Thoracic aorta (tissue), 2 donors: ENCODE measurements around the gene APLP1. TPM values are rescaled to one million over a fixed set of nuclear protein-coding genes. Genes with fewer than 3 reads are reported as not detected.

Source experiments
- ATAC-seq: fragments of 150-250 bp; one replicate; pipeline ENCODE4 v1.8.0; 2017; ENCODE audit warnings: low read depth; ENCODE audit not compliant: insufficient number of reproducible peaks, low FRiP score
- DNase-seq: peaks from one replicate; pipeline ENCODE4 v3.0.0-alpha.2; 2020; ENCODE audit warnings: low spot score
- H3K27ac ChIP-seq, 2 donors: fragments of 200-600 bp; sonication (generic); 1 replicate in 1 of 2; 2 replicates in 1 of 2; pipeline ENCODE4 v1.5.1; 2016; ENCODE audit warnings: mild to moderate bottlenecking in 2 of 2, moderate library complexity in 2 of 2
- H3K27me3 ChIP-seq: fragments of 200-600 bp; sonication (generic); replicated peaks from 2 replicates; pipeline ENCODE4 v1.6.0; 2016; ENCODE audit warnings: mild to moderate bottlenecking; ENCODE audit not compliant: insufficient read depth
- H3K36me3 ChIP-seq: fragments of 200-600 bp; sonication (generic); one replicate; pipeline ENCODE4 v1.5.1; 2016
- H3K4me1 ChIP-seq, 2 donors: fragments of 200-600 bp; sonication (generic); 1 replicate in 1 of 2; 2 replicates in 1 of 2; pipeline versions ENCODE4 v1.5.1 to v1.6.0; 2016; ENCODE audit warnings: low read depth in 2 of 2, mild to moderate bottlenecking in 1 of 2; ENCODE audit not compliant: control insufficient read depth in 1 of 2
- H3K4me3 ChIP-seq: fragments of 200-600 bp; sonication (generic); 2 replicates; pipeline ENCODE4 v1.5.1; 2016; ENCODE audit warnings: mild to moderate bottlenecking
- H3K9me3 ChIP-seq: fragments of 200-600 bp; sonication (generic); 2 replicates; pipeline ENCODE4 v1.5.1; 2016
- total RNA-seq, 2 donors: library from RNA; depleted of rRNA; stranded (reverse); fragments of >200 nt; gene quantifications; one replicate each; pipeline versions ENCODE4 v1.1.0 to v1.2.3, GENCODE V29; 2016
- TF ChIP-seq, protein P1 (sequence below): fragments of 200-600 bp; sonication (generic); IDR thresholded peaks from one replicate; pipeline ENCODE4 v1.5.1; 2019; ENCODE audit warnings: antibody characterized with exemption

APLP1 gene
- total RNA-seq, 2 donors from 2014 or later: 28.1 to 47.2 TPM

DNA sequence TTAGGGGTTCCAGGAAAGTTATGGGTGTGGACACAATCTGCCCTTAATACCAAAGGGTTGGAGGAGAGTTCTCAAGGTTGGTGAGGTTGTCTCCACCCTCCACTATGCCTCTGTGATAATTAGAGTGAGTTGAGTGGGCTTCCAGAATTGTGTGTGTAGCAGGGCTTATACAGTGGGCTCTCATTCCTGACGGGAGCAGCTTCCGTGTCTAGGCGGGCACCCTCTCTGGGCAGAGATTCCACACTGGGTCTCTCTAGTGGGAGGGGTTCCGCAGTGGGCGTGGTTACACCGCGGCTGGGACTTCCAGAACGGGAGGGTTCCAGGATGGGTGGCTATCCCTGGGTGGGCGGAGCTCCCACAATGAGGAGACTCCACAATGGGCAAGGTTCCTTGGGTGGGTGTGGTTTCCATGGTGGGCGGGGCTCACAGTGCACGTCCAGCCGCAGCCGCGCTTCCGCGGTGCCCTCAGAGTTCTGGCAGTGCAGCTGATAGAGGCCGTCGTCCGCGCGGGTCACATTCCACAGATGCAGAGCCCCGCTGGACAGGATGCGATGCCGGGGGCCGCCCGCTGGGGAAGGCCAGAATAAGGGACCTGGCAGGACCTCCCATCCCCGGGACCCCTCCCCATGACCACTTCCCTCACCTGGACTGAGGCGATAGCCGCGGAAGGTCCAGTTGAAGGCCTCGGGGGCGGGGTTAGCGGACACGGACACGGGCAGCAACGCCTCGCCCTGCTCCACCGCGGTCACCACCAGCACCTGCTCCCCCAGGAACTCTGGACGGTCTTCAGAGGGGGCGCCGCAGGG is 24.5 kb upstream of the APLP1 start:
- peaks cover 9% of the 10 kb centered on the region for H3K27me3 ChIP-seq
- ATAC-seq (no peak), DNase-seq (no peak)
- H3K4me1 ChIP-seq: peaks cover 3 to 8% of the 10 kb centered on the region in 2 donors
- no peaks in the 10 kb centered on the region for H3K36me3 ChIP-seq
- peaks cover 6% of the 10 kb centered on the region for H3K9me3 ChIP-seq
- TF ChIP-seq, protein P1, sequence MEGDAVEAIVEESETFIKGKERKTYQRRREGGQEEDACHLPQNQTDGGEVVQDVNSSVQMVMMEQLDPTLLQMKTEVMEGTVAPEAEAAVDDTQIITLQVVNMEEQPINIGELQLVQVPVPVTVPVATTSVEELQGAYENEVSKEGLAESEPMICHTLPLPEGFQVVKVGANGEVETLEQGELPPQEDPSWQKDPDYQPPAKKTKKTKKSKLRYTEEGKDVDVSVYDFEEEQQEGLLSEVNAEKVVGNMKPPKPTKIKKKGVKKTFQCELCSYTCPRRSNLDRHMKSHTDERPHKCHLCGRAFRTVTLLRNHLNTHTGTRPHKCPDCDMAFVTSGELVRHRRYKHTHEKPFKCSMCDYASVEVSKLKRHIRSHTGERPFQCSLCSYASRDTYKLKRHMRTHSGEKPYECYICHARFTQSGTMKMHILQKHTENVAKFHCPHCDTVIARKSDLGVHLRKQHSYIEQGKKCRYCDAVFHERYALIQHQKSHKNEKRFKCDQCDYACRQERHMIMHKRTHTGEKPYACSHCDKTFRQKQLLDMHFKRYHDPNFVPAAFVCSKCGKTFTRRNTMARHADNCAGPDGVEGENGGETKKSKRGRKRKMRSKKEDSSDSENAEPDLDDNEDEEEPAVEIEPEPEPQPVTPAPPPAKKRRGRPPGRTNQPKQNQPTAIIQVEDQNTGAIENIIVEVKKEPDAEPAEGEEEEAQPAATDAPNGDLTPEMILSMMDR: no peak
- H3K27ac ChIP-seq: no peak overlapping the region
- H3K4me3 ChIP-seq: no peak overlapping the region

DNA sequence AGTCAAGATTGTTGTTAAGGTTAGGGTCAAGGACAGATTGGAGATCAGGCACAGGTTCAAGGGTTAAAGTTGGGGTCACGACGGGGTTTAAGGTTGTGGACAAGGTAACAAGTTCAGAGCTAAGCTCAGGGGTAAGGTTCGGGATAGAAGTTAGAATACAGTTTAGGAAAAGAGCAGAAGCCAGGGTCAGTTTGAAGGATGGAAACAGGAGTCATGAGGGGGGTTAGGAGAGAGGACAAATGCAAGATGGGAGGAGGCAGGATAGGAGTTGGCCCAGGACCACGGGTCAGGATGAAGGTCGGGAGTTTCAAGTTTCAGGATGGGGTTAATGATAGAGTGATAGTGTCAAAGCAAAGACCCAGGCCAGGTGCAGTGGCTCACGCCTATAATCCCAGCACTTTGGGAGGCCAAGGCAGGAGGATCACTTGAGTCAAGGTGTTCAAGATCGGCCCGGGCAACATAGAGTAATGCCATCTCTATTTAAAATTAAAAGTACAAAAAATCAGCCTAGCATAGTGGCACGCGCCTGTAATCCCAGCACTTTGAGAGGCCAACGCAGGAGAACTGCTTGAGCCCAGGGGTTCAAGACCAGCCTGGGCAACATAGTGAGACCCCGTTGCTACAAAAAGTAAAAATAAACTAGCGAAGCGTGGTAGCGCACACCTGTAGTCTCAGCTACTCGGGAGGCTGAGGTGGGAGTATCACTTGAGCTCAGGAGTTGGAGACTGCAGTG is 23.7 kb upstream of the APLP1 start:
- TF ChIP-seq, protein P1: no peak
- ATAC-seq: no peak
- Histone ChIP-seq H3K27ac (no peak overlapping the region), H3K27me3 (peaks cover 9% of the 10 kb centered on the region), H3K9me3 (no peaks in the 10 kb centered on the region), H3K4me1 (peaks cover 3 to 8% of the 10 kb centered on the region in 2 donors), H3K4me3 (no peak overlapping the region), H3K36me3 (no peaks in the 10 kb centered on the region)
- no peak for DNase-seq

DNA sequence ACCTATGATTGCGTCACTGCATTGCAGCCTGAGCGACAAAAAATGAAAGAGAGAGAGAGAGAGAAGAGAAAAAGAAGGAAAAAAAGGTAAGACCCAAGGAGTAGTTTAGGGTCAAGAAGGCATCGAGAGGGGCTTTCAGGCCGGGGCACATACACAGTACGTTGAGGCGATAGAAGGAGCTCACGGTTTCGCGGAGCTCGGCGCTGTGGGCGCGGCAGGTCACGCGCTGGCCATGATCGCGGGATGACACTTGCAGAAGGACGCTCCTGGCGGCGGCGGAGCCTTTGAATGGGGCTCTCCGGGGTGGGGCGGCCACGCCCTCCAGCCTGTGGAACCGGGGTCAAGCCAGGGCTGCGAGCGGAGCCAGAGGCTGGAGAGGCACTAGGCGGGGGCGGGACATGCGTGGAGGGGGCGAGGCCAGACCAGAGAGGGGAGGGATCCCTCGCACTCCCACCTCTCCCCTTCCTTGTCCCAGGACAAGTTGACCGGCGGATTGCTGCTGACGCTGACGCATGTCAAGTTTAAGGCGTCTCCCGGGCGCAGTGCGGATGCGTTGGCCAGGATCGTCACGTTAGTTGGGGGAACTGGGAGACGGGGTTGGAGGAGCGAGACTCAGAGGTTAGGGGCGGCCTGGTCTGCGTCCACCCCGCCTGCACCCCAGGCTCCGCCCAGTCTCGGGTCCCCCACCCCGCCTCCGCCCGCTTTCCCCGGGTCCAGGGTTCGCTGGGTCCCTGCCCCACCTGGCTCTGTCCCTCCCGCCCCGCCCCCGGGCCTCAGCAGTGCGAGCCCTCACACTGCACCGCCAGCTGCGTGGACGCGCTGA is 22.9 kb upstream of the APLP1 start:
- Histone ChIP-seq H3K9me3 (no peaks in the 10 kb centered on the region), H3K4me3 (peak overlapping the region; percentile 45), H3K27me3 (peaks cover 9% of the 10 kb centered on the region), H3K36me3 (no peaks in the 10 kb centered on the region), H3K4me1 (peaks cover 3 to 8% of the 10 kb centered on the region in 2 donors), H3K27ac (no peak overlapping the region)
- TF ChIP-seq, protein P1: no peak
- no peak for ATAC-seq
- DNase-seq: no peak

DNA sequence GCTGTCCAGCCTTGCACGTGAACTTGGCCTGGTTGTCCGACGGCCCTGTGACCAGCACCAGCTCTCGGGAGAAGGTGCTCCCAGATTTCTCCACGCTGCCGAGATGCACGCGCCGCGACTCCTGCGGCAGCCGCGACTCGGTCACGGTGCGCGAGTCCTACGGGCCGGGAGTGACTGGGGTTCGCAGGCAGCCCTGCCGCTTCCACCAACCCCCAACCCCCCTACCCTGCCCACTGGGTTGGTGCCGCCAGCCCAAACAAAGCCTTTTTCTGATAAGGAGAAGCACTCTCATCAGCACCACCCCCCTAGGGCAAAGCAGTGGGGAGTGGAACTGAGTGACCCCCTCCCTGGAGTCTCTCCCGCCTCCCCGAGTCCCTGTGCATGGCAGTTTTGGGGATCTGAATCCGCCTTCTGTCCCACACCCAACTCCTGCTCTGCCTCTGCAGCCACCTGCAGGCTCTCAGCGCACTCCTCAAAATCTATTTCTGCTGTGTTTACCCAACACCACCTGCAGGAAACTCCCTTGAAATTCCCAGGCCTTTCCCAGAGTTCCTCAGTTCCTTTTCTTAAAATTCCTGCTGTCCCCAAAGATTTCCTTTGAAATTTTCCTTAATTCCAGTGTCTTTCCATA is 22.2 kb upstream of the APLP1 start:
- Histone ChIP-seq H3K4me1 (peaks cover 3 to 8% of the 10 kb centered on the region in 2 donors), H3K27ac (no peak overlapping the region), H3K4me3 (peak overlapping the region; percentile 45), H3K36me3 (no peaks in the 10 kb centered on the region), H3K9me3 (no peaks in the 10 kb centered on the region), H3K27me3 (peaks cover 9% of the 10 kb centered on the region)
- DNase-seq (no peak), ATAC-seq (no peak)
- TF ChIP-seq, protein P1: no peak
